Effector memory CD8-positive, alpha-beta T cell (primary cell): ENCODE measurements around the gene SUSD6.
"Not testable (repeated sequence)": the region's sequence is repeated elsewhere in the genome, so short reads cannot be mapped to it uniquely, and the experiment has no call there.

Source experiments
- ATAC-seq: fragments of 150-1000 bp; cut with Tn5 transposase; replicated peaks from 2 replicates; pipeline ENCODE4 v1.10.0; 2021; ENCODE audit warnings: mild to moderate bottlenecking, moderate library complexity
- DNase-seq, 3 experiments: peaks; one replicate each; pipeline ENCODE4 v3.0.0; 2021
- H3K27ac Mint-ChIP-seq, 2 donors: one replicate each; pipeline ENCODE4 v1.8.0; 2022; ENCODE audit warnings: mild to moderate bottlenecking in 2 of 2, mixed read lengths in 2 of 2, moderate library complexity in 2 of 2
- H3K27me3 Mint-ChIP-seq, 2 donors: one replicate each; pipeline ENCODE4 v1.8.0; 2022; ENCODE audit warnings: mixed read lengths in 2 of 2
- H3K36me3 Mint-ChIP-seq: one replicate; pipeline ENCODE4 v1.8.0; 2022; ENCODE audit warnings: mild to moderate bottlenecking, moderate library complexity, mixed read lengths; ENCODE audit not compliant: insufficient read depth
- H3K4me1 Mint-ChIP-seq, 2 donors: one replicate each; pipeline ENCODE4 v1.8.0; 2022; ENCODE audit warnings: low read depth in 2 of 2, mixed read lengths in 2 of 2
- H3K4me3 Mint-ChIP-seq, 2 donors: one replicate each; pipeline ENCODE4 v1.8.0; 2022; ENCODE audit warnings: mild to moderate bottlenecking in 2 of 2, mixed read lengths in 2 of 2, moderate library complexity in 2 of 2
- H3K9me3 Mint-ChIP-seq, 2 donors: one replicate each; pipeline ENCODE4 v1.8.0; 2022; ENCODE audit warnings: mixed read lengths in 2 of 2

SUSD6 gene

DNA sequence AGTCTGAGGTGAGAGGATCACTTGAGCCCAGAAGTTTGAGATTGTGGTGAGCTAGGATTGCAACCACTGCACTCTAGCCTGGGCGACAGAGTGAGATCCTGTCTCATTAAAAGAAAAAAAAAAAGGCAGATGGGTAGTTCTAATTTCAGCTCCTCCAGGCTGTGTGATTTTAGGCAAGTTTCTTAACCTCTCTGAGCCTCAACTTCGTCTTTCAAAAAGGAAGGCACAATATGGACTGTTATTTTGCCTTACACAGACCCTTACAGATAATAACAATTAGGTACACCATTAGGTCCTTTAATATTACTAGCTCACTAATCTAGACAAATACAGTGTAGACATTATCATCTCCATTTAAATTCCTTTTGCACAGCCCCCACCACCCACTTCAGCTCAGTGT lies 31.9 kb upstream of the SUSD6 start:
- Mint-ChIP-seq H3K27ac (peak overlapping the region in 1 of 2 donors; percentile 50), H3K27me3 (peaks cover 21 to 25% of the 10 kb centered on the region in 2 donors), H3K4me1 (peaks cover 3% of the 10 kb centered on the region in 2 donors), H3K4me3 (no peak overlapping the region), H3K36me3 (no peaks in the 10 kb centered on the region), H3K9me3 (no peaks in the 10 kb centered on the region)
- DNase-seq (no peak), ATAC-seq (no peak)

DNA sequence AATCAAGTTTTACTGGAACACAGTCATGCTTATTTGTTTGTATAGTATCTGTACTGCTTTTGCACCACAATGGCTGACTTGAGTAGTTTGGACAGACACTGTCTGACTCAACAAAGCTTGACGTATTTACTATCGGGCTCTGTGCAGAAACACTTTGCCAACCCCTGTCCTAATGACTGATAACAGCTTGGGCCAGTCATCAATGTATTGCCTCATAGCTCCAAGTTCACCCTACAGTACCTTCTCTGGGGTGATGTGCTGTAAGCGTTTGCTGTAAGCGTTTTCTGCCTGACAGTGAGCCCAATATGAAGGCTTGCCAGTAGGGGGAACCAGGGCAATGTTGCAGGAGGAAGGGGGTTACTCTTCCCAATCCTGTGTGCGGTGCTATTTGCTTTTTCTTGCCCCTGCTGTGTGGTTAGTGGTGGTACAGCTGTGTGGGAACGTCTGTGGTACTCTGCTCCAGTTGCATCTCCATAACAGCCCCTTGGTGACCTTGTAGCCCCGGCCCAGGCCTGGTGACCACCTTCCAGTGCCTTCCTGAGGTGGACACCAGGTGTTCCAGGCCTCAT lies 31.3 kb upstream of the SUSD6 start:
- Mint-ChIP-seq H3K27me3 (peaks cover 16 to 18% of the 10 kb centered on the region in 2 donors), H3K36me3 (no peaks in the 10 kb centered on the region), H3K4me3 (no peak overlapping the region), H3K27ac (peak overlapping the region; percentile 44 to 50), H3K9me3 (no peaks in the 10 kb centered on the region), H3K4me1 (peaks cover 0 to 3% of the 10 kb centered on the region in 2 donors)
- no peak for ATAC-seq
- no peak for DNase-seq

DNA sequence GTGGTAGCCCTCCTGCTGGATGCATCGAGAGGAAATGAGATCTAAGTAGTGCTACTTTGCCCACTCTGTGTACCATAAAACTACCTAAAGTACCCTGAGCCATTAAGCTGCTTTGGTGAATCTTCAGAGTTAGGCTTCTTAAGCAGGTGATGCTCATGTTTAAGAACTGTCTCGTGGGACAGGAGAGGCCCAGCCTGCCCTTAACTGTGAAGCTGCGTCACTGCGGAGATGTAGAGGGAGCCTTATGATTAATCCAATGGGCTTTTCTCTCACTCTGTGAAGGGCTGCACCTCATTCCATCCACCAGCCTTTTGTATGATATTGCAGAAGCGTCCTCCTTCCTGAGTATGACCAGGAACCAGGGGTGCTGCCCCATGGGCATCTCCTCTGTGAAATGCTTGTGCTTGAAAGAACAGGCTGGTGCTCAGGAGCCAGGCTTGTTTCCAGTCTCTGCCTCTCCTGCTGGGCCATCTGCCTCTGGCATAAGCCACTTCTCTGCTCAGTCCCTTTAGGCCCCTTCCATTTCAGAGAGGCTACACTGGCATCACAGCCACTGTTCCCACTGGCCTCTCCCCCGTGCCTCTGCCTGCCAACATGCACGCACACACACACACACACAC lies 30.0 kb upstream of the SUSD6 start:
- Mint-ChIP-seq H3K36me3 (no peaks in the 10 kb centered on the region), H3K27ac (no peak overlapping the region), H3K4me3 (no peak overlapping the region)

DNA sequence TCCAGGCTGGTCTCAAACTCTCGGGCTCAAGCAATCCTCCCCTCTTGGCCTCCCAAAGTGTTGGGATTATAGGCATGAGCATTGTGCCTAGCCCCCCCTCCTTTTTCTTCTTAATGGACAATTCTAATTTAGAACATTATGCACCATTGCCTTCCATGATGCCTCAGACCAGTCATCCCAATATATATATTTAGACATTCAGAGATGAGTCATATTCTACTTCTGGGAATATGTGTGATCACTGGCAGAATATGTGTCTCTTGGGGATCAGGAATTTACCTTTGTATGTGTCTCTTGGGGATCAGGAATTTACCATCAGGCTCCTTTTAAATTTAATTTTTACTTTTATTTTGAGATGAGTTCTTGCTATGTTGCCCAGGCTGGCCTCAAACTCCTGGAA lies 29.2 kb upstream of the SUSD6 start:
- Mint-ChIP-seq H3K36me3 (no peaks in the 10 kb centered on the region), H3K4me3 (no peak overlapping the region), H3K27me3 (no peaks in the 10 kb centered on the region), H3K27ac (no peak overlapping the region), H3K4me1 (peaks cover 0 to 5% of the 10 kb centered on the region in 2 donors), H3K9me3 (no peaks in the 10 kb centered on the region)
- no peak for DNase-seq
- ATAC-seq, result no peak

More for the DNA sequence above, 30.0 kb upstream of the SUSD6 start:
- peaks cover 5% of the 10 kb centered on the region in 2 donors for H3K27me3 Mint-ChIP-seq
- no peak for ATAC-seq
- H3K9me3 Mint-ChIP-seq, result no peaks in the 10 kb centered on the region
- DNase-seq, result no peak
- H3K4me1 Mint-ChIP-seq, result peaks cover 0 to 5% of the 10 kb centered on the region in 2 donors

DNA sequence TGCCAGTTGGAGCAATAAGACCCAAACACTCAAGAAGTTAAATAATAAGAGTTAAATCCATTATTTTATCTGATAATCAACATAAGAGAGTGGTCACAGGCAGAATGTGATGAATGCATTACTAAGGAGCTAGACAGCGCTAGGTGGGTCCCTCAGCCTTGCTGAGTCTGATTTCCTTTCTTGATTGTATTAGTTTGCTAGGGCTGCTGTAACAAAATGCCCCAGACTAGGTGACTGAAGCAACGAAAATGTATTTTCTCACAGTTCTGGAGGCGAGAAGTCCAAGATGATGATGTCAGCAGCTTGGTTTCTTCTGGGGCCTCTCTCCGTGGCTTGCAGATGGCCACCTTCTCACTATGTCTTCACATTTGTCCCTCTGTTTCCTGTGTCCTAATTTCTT lies 28.6 kb upstream of the SUSD6 start:
- H3K4me1 Mint-ChIP-seq, result peaks cover 0 to 5% of the 10 kb centered on the region in 2 donors
- ATAC-seq (no peak), DNase-seq (no peak)
- H3K27me3 Mint-ChIP-seq, result no peaks in the 10 kb centered on the region
- no peaks in the 10 kb centered on the region for H3K9me3 Mint-ChIP-seq
- no peak overlapping the region for H3K4me3 Mint-ChIP-seq
- H3K27ac Mint-ChIP-seq, result no peak overlapping the region
- H3K36me3 Mint-ChIP-seq, result no peaks in the 10 kb centered on the region

DNA sequence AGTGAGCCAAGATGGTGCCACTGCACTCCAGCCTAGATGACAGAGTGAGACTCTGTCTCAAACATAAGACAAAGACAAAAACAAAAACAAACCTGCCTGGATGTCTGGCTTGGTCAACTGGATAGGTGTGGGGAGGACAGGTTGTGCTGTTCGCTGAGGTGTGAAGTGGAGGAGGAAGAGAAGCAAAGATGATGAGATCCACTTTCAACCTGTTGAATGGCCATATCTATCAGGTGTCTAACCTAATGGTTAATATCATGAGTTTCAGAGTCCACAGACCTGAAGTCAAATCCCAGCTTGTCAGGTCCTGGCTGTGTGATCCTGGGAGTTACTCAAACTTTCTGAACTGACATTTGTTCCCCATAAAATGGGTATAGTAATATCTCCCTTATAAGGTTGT lies 27.0 kb upstream of the SUSD6 start:
- Mint-ChIP-seq H3K36me3 (no peaks in the 10 kb centered on the region), H3K4me3 (no peak overlapping the region), H3K4me1 (peaks cover 0 to 5% of the 10 kb centered on the region in 2 donors), H3K27me3 (no peaks in the 10 kb centered on the region), H3K27ac (no peak overlapping the region), H3K9me3 (no peaks in the 10 kb centered on the region)
- DNase-seq (no peak), ATAC-seq (no peak)

DNA sequence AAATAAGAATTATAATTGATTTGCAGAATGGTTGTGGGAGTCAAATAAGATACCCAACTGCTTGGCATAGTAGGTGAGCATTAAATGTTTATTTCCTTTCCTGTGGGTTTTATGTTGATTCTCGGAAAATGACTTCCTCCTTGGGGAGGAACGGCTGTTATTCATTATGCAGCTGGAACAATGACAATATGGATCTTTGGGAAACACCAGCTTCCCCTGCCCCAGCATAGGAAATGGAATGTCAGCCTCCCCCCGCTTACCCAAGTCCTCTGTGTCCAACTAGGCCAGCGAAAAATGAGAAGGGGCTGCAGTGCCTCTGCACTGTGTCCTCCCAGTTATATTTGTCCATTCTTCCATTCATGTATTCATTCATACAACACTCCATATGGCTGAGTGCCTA lies 25.0 kb upstream of the SUSD6 start:
- Mint-ChIP-seq H3K4me1 (peaks cover 0 to 5% of the 10 kb centered on the region in 2 donors), H3K36me3 (no peaks in the 10 kb centered on the region), H3K27ac (no peak overlapping the region), H3K27me3 (peaks cover 0 to 3% of the 10 kb centered on the region in 2 donors), H3K4me3 (no peak overlapping the region), H3K9me3 (no peaks in the 10 kb centered on the region)
- ATAC-seq, result no peak
- no peak for DNase-seq

DNA sequence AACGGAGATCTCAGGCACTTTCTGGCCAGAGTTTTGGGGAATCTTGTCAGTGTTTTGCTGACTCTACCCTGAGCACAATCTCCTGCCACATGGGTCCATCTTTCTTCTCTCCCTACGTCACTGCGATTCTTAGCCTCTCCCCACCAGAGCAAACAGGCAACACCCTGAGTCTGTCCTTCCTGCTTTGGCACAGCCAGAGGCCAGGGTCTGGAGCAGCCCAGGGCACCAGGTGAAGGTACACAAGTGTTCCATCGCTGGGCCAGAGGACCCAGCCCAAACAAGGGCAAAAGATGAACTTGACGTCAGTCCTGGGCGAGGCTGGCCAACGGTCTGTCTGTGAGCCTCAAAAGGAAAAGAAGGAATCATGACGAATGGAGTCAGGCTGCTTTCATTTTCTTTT lies 24.0 kb upstream of the SUSD6 start:
- peaks cover 0 to 5% of the 10 kb centered on the region in 2 donors for H3K4me1 Mint-ChIP-seq
- DNase-seq (no peak), ATAC-seq (no peak)
- no peaks in the 10 kb centered on the region for H3K36me3 Mint-ChIP-seq
- no peak overlapping the region for H3K4me3 Mint-ChIP-seq
- no peaks in the 10 kb centered on the region for H3K9me3 Mint-ChIP-seq
- no peak overlapping the region for H3K27ac Mint-ChIP-seq
- peaks cover 0 to 10% of the 10 kb centered on the region in 2 donors for H3K27me3 Mint-ChIP-seq

DNA sequence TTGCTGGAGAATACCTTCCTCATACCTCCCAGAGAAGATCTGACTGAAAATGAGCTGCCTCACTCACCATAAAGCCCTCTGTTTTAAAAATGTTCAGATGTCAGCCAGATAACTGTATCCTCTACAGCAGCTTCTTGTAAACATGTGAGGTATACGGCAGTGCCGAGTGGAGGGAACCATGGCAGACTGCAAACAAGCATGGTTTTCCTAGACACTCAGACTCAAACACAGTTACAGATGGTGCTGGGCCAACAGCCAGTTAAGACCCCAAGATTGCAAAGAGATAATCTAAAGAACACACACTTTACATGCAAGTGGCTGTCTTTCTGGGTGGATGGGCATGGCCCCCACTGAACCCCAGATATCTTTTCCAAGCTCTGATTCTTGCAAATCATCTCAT lies 20.1 kb upstream of the SUSD6 start:
- Mint-ChIP-seq H3K9me3 (no peaks in the 10 kb centered on the region), H3K27ac (no peak overlapping the region), H3K27me3 (peaks cover 0 to 10% of the 10 kb centered on the region in 2 donors), H3K4me3 (no peak overlapping the region), H3K4me1 (no peaks in the 10 kb centered on the region), H3K36me3 (no peaks in the 10 kb centered on the region)
- no peak for DNase-seq
- no peak for ATAC-seq

DNA sequence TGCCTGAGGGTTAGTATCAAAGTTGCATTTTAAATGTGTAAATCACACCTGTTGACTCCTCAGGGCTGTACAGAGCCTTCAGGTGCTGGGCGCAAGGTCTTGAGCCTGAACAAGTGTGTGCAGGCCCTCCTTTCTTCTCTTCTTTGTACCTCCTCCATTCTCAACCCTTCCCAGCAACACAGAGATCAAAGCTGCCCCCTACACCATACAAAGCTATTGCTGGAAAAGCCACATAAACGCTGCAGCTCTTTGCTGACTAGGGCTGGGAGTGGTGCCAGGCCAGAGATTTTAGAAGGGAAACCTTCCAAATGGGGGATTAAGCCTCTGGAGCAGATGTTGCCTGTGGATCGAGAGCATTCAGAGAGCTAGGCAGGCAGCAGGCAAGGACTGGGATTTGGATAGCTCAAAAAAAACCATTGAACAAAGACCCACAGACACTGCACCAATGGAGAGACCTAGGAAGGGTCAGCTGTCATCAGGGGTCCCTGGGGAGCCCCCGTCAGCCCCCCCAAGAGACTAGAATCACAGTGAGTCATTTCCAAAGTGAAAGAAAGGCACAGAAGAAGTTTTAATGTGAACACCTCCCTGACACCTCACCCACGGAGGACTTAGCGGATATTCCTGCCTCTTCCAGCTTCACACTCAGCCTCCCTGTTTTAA lies 18.2 kb upstream of the SUSD6 start:
- DNase-seq (no peak), ATAC-seq (no peak)
- Mint-ChIP-seq H3K4me3 (no peak overlapping the region), H3K9me3 (no peaks in the 10 kb centered on the region), H3K27ac (no peak overlapping the region), H3K4me1 (no peaks in the 10 kb centered on the region), H3K27me3 (peaks cover 0 to 10% of the 10 kb centered on the region in 2 donors), H3K36me3 (no peaks in the 10 kb centered on the region)

DNA sequence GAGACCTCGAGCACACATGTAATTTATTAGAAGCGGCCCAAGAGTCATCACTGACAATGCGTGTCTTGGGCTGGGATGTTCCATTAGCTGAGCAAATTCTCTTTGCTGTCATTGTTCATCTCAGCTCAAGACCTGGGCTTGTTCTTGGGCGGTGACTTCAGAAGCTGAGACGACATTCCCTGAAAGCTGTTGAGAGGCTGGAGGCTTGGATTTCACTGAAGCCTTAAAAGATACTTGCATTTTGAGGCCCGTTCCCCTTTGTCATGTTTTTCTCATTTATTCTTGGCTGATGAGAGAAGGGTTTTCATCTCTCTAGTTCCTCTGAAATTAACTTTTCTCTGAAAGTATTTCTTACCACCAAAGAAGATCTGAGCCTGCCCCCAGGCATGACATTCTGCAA lies 16.6 kb upstream of the SUSD6 start:
- H3K27ac Mint-ChIP-seq, result no peak overlapping the region
- H3K27me3 Mint-ChIP-seq, result peaks cover 0 to 10% of the 10 kb centered on the region in 2 donors
- no peaks in the 10 kb centered on the region for H3K9me3 Mint-ChIP-seq
- no peak overlapping the region for H3K4me3 Mint-ChIP-seq
- H3K4me1 Mint-ChIP-seq, result no peaks in the 10 kb centered on the region
- ATAC-seq (no peak), DNase-seq (no peak)
- H3K36me3 Mint-ChIP-seq, result no peaks in the 10 kb centered on the region

DNA sequence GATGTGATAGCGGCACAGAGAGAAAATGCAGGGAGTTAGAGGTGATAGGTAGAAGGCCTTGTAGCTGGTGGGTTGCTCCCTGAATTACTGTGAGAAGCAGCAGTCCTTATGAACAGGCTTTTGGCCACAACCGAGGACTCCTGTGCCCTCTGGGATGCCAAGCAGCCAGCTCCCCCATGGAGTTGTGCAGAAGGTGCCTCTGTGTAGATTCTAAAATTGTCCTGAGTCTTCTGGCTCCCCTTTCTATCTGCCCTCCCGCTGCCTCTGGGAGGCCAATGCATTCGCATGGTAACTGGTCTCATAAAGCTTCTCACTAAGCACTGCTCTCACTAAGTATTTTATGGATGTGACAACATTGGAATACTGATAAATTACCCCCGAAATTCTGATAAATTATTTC lies 16.1 kb upstream of the SUSD6 start:
- H3K36me3 Mint-ChIP-seq, result no peaks in the 10 kb centered on the region
- no peaks in the 10 kb centered on the region for H3K9me3 Mint-ChIP-seq
- no peak overlapping the region for H3K4me3 Mint-ChIP-seq
- H3K27ac Mint-ChIP-seq, result no peak overlapping the region
- DNase-seq (no peak), ATAC-seq (no peak)
- no peaks in the 10 kb centered on the region for H3K4me1 Mint-ChIP-seq
- peaks cover 0 to 10% of the 10 kb centered on the region in 2 donors for H3K27me3 Mint-ChIP-seq

DNA sequence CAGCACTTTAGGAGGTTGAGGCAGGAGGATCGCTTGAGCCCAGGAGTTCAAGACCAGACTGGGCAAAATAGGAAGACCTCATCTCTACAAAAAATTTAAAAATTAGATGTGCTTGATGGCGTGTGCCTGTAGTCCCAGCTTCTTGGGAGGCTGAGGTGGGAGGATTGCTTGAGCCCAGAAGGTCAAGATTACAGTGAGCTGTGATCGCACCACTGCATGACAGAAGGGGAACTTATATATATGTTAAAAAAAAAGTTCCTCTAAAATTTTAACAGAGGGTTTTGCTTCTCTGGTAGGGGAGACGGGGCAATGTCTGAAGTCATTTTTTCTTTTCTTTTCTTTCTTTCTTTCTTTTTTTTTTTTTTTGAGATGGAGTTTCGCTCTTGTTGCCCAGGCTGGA lies 12.0 kb upstream of the SUSD6 start:
- not testable (repeated sequence) for H3K36me3 Mint-ChIP-seq, ATAC-seq, H3K4me3 Mint-ChIP-seq, H3K9me3 Mint-ChIP-seq, H3K4me1 Mint-ChIP-seq, H3K27me3 Mint-ChIP-seq, H3K27ac Mint-ChIP-seq, DNase-seq

DNA sequence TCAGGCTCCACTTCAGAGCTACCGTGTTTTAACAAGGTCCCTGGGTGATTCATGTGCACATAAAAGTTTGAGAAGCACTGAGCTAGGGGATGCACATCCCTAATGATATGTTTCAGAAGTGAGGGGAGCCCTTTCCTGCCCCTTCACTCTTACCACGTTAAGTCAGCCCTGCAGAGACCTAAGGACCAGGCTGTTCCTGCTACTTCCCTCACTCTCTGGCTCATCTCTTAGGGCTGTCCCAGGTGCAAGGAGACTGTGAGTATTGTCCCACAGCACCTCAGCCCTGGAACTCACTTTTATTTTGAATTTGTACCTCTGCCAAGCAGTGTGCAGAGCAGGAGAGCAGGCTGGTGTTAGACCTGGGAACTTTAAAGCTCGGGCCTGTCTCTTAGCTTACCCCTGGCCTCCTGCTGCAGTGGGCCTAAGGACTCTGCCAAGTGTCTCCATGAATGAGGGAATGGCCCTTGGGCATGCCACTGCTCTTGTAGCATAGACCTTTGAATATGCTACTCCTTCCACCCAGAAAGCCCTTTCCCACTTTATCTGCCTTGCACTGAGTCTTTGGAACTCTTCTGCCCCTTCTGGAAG lies 11.0 kb upstream of the SUSD6 start:
- H3K9me3 Mint-ChIP-seq, result no peaks in the 10 kb centered on the region
- no peaks in the 10 kb centered on the region for H3K27me3 Mint-ChIP-seq
- DNase-seq (no peak), ATAC-seq (no peak)
- no peaks in the 10 kb centered on the region for H3K4me1 Mint-ChIP-seq
- no peaks in the 10 kb centered on the region for H3K36me3 Mint-ChIP-seq
- H3K27ac Mint-ChIP-seq, result peak overlapping the region in 1 of 2 donors; percentile 67
- H3K4me3 Mint-ChIP-seq, result no peak overlapping the region
